HEK293 (cell line): ENCODE results near the gene ANKRD6.

ENCODE experiments used
- CTCF ChIP-seq: fragments of 450-650 bp; formaldehyde crosslinking; IDR thresholded peaks from 2 replicates; pipeline ENCODE4 v1.5.1; 2016; ENCODE audit warnings: missing biosample characterization, missing genetic modification characterization
- EGR2 ChIP-seq: fragments of 450-650 bp; formaldehyde crosslinking; IDR thresholded peaks from 2 replicates; pipeline ENCODE4 v1.5.1; 2016; ENCODE audit warnings: low read depth, missing biosample characterization, missing genetic modification characterization
- GLIS2 ChIP-seq: fragments of 450-650 bp; formaldehyde crosslinking; IDR thresholded peaks from 2 replicates; pipeline ENCODE4 v1.5.1; 2016; ENCODE audit warnings: missing biosample characterization, missing genetic modification characterization
- HIC1 ChIP-seq: fragments of 450-650 bp; formaldehyde crosslinking; IDR thresholded peaks from 2 replicates; pipeline ENCODE4 v1.5.1; 2016; ENCODE audit warnings: missing biosample characterization, missing genetic modification characterization
- HOXA7 ChIP-seq: sonication (generic); formaldehyde crosslinking; IDR thresholded peaks from 2 replicates; pipeline ENCODE4 v1.8.1; 2022; ENCODE audit warnings: missing genetic modification reagents, borderline replicate concordance
- IKZF3 ChIP-seq: fragments of 450-650 bp; IDR thresholded peaks from 2 replicates; pipeline ENCODE4 v1.5.0; 2018; ENCODE audit warnings: missing biosample characterization, mild to moderate bottlenecking, missing genetic modification characterization, moderate library complexity
- PRDM10 ChIP-seq: fragments of 450-650 bp; formaldehyde crosslinking; IDR thresholded peaks from 2 replicates; pipeline ENCODE4 v1.5.1; 2016; ENCODE audit warnings: missing biosample characterization, missing genetic modification characterization
- REPIN1 ChIP-seq: fragments of 450-650 bp; formaldehyde crosslinking; IDR thresholded peaks from 2 replicates; pipeline ENCODE4 v1.5.1; 2017; ENCODE audit warnings: missing biosample characterization, missing genetic modification characterization, low read depth
- SETDB1 ChIP-seq: IDR thresholded peaks from one replicate; pipeline ENCODE4 v1.6.1; 2017; ENCODE audit warnings: mild to moderate bottlenecking, low read length, moderate library complexity, mixed read lengths; ENCODE audit not compliant: insufficient read length
- SP2 ChIP-seq: fragments of 450-650 bp; formaldehyde crosslinking; IDR thresholded peaks from 2 replicates; pipeline ENCODE4 v1.5.1; 2016; ENCODE audit warnings: missing biosample characterization, missing genetic modification characterization
- SP3 ChIP-seq: fragments of 450-650 bp; formaldehyde crosslinking; IDR thresholded peaks from 2 replicates; pipeline ENCODE4 v1.5.1; 2016; ENCODE audit warnings: missing biosample characterization, missing genetic modification characterization
- SP7 ChIP-seq: fragments of 450-650 bp; formaldehyde crosslinking; IDR thresholded peaks from 2 replicates; pipeline ENCODE4 v1.5.1; 2016; ENCODE audit warnings: missing biosample characterization, missing genetic modification characterization
- TCF7L2 ChIP-seq: IDR thresholded peaks from 2 replicates; pipeline ENCODE4 v1.6.1; 2011; ENCODE audit warnings: low read depth, mild to moderate bottlenecking, inconsistent platforms, low read length, moderate library complexity, borderline replicate concordance
- TRIM28 ChIP-seq: IDR thresholded peaks from 2 replicates; pipeline ENCODE4 v1.6.1; 2011; ENCODE audit warnings: low read length, control low read depth, borderline replicate concordance
- WT1 ChIP-seq: fragments of 450-650 bp; formaldehyde crosslinking; IDR thresholded peaks from 2 replicates; pipeline ENCODE4 v1.5.1; 2016; ENCODE audit warnings: missing biosample characterization, missing genetic modification characterization
- YY2 ChIP-seq: fragments of 450-650 bp; formaldehyde crosslinking; IDR thresholded peaks from 2 replicates; pipeline ENCODE4 v1.5.1; 2016; ENCODE audit warnings: missing biosample characterization, missing genetic modification characterization
- ZBTB26 ChIP-seq: fragments of 450-650 bp; formaldehyde crosslinking; optimal IDR thresholded peaks from 2 replicates; pipeline ENCODE3; 2016; ENCODE audit warnings: missing biosample characterization, mild to moderate bottlenecking, missing genetic modification characterization
- ZBTB48 ChIP-seq: fragments of 450-650 bp; formaldehyde crosslinking; IDR thresholded peaks from 2 replicates; pipeline ENCODE4 v1.5.1; 2016; ENCODE audit warnings: missing biosample characterization, missing genetic modification characterization
- ZBTB7A ChIP-seq: fragments of 450-650 bp; formaldehyde crosslinking; IDR thresholded peaks from 2 replicates; pipeline ENCODE4 v1.5.1; 2016; ENCODE audit warnings: low read depth, missing biosample characterization, missing genetic modification characterization
- ZFHX2 ChIP-seq: fragments of 450-650 bp; formaldehyde crosslinking; conservative IDR thresholded peaks from 2 replicates; pipeline ENCODE4 v1.5.1; 2016; ENCODE audit warnings: missing biosample characterization, missing genetic modification characterization
- ZIC2 ChIP-seq: fragments of 450-650 bp; formaldehyde crosslinking; IDR thresholded peaks from 2 replicates; pipeline ENCODE4 v1.5.1; 2016; ENCODE audit warnings: missing biosample characterization, missing genetic modification characterization
- ZNF10 ChIP-seq: fragments of 450-650 bp; formaldehyde crosslinking; IDR thresholded peaks from 2 replicates; pipeline ENCODE4 v1.5.1; 2017; ENCODE audit warnings: missing biosample characterization, missing genetic modification characterization
- ZNF121 ChIP-seq: fragments of 450-650 bp; formaldehyde crosslinking; IDR thresholded peaks from 2 replicates; pipeline ENCODE4 v1.5.1; 2016; ENCODE audit warnings: missing biosample characterization, missing genetic modification characterization
- ZNF146 ChIP-seq: fragments of 450-650 bp; formaldehyde crosslinking; IDR thresholded peaks from 2 replicates; pipeline ENCODE4 v1.5.1; 2016; ENCODE audit warnings: missing biosample characterization, missing genetic modification characterization
- ZNF211 ChIP-seq: fragments of 450-650 bp; formaldehyde crosslinking; IDR thresholded peaks from 2 replicates; pipeline ENCODE4 v1.5.1; 2016; ENCODE audit warnings: low read depth, missing biosample characterization, missing genetic modification characterization
- ZNF341 ChIP-seq: fragments of 450-650 bp; formaldehyde crosslinking; IDR thresholded peaks from 2 replicates; pipeline ENCODE4; 2016; ENCODE audit warnings: low read depth, missing biosample characterization, missing genetic modification characterization
- ZNF510 ChIP-seq: fragments of 450-650 bp; formaldehyde crosslinking; IDR thresholded peaks from 2 replicates; pipeline ENCODE4 v1.5.1; 2018; ENCODE audit warnings: mild to moderate bottlenecking, missing genetic modification characterization, missing biosample characterization; ENCODE audit not compliant: insufficient replicate concordance
- ZNF585B ChIP-seq: fragments of 450-650 bp; formaldehyde crosslinking; IDR thresholded peaks from 2 replicates; pipeline ENCODE4 v1.5.1; 2016; ENCODE audit warnings: missing biosample characterization, missing genetic modification characterization
- ZNF626 ChIP-seq: fragments of 450-650 bp; sonication (Bioruptor Pico); formaldehyde crosslinking; IDR thresholded peaks from 2 replicates; pipeline ENCODE4 v1.5.1; 2018; ENCODE audit warnings: missing biosample characterization, missing genetic modification characterization, inconsistent platforms
- ZNF658 ChIP-seq: fragments of 450-650 bp; formaldehyde crosslinking; IDR thresholded peaks from 2 replicates; pipeline ENCODE4; 2016; ENCODE audit warnings: missing biosample characterization, missing genetic modification characterization
- ZNF785 ChIP-seq: fragments of 450-650 bp; formaldehyde crosslinking; IDR thresholded peaks from 2 replicates; pipeline ENCODE4 v1.5.1; 2016; ENCODE audit warnings: missing biosample characterization, missing genetic modification characterization
- ZXDB ChIP-seq: fragments of 450-650 bp; formaldehyde crosslinking; IDR thresholded peaks from 2 replicates; pipeline ENCODE4 v1.5.1; 2016; ENCODE audit warnings: missing biosample characterization, missing genetic modification characterization

ANKRD6 gene

GRCh38 chr6:89508755-89509563 lies 76.0 kb downstream of the ANKRD6 start (continued):
- TF ChIP-seq ZBTB7A (tag by site-specific recombination) (no peak), ZFHX2 (tag by site-specific recombination) (peak; percentile 77), CTCF (tag by site-specific recombination) (no peak), IKZF3 (tag by site-specific recombination) (no peak), ZXDB (tag by site-specific recombination) (0 out of 2 replicates have a peak, but pooled peaks have one; percentile 20), TRIM28 (no peak), ZNF146 (tag by site-specific recombination) (no peak), ZNF211 (tag by site-specific recombination) (no peak), SP2 (tag by site-specific recombination) (peak; percentile 60), ZNF341 (tag by site-specific recombination) (0 out of 2 replicates have a peak, but pooled peaks have one; percentile 11), YY2 (tag by site-specific recombination) (no peak), ZIC2 (tag by site-specific recombination) (peak; percentile 72), PRDM10 (tag by site-specific recombination) (peak; percentile 82), EGR2 (peak; percentile 58; the same call in 1 of the 2 replicates), ZNF626 (no peak), ZNF121 (no peak), ZNF510 (no peak), HOXA7 (CRISPR knock-in tag) (no peak), SP7 (tag by site-specific recombination) (peak; percentile 36; the same call in 1 of the 2 replicates), REPIN1 (no peak), ZBTB26 (tag by site-specific recombination) (no peak), ZNF10 (tag by site-specific recombination) (no peak), ZNF585B (tag by site-specific recombination) (no peak), HIC1 (tag by site-specific recombination) (no peak), SETDB1 (no peak), GLIS2 (tag by site-specific recombination) (peak; percentile 45; the same call in 1 of the 2 replicates), WT1 (tag by site-specific recombination) (peak; percentile 67), TCF7L2 (0 out of 2 replicates have a peak, but pooled peaks have one; percentile 12), ZBTB48 (tag by site-specific recombination) (peak; percentile 58), ZNF785 (no peak), SP3 (tag by site-specific recombination) (peak; percentile 47), ZNF658 (tag by site-specific recombination) (no peak)
